ENCODE results near the gene DPP6.

DPP6 gene

GRCh38 chr7:154872811-154873499 is 820.8 kb downstream of the DPP6 start:
- H3K27ac ChIP-seq = no peak overlapping the region
- no peak overlapping the region for H3K4me3 ChIP-seq

GRCh38 chr7:154873500-154874121 is 821.4 kb downstream of the DPP6 start:
- Histone ChIP-seq H3K27ac (no peak overlapping the region), H3K4me3 (no peak overlapping the region)

GRCh38 chr7:154874409-154875113 is 822.4 kb downstream of the DPP6 start:
- Histone ChIP-seq H3K4me3 (no peak overlapping the region), H3K27ac (no peak overlapping the region)

- Histone ChIP-seq H3K4me3 (no peak overlapping the region), H3K27ac (no peak overlapping the region)
These were observed 823.1 kb downstream of the DPP6 start for GRCh38 chr7:154875297-154875696.

- no peak overlapping the region for H3K4me3 ChIP-seq
These were observed 824.3 kb downstream of the DPP6 start for GRCh38 chr7:154876516-154876915.

GRCh38 chr7:154877031-154877430 is 824.8 kb downstream of the DPP6 start:
- Histone ChIP-seq H3K4me3 (no peak overlapping the region), H3K27ac (no peak overlapping the region)

More at GRCh38 chr7:154876516-154876915, 824.3 kb downstream of the DPP6 start:
- no peak overlapping the region for H3K27ac ChIP-seq

GRCh38 chr7:154879629-154880028 is 827.4 kb downstream of the DPP6 start:
- Histone ChIP-seq H3K27ac (no peak overlapping the region), H3K4me3 (no peak overlapping the region)

- Histone ChIP-seq H3K27ac (no peak overlapping the region), H3K4me3 (no peak overlapping the region)
These were observed 828.3 kb downstream of the DPP6 start for GRCh38 chr7:154880513-154880912.

GRCh38 chr7:154881026-154881425 is 828.8 kb downstream of the DPP6 start:
- Histone ChIP-seq H3K27ac (no peak overlapping the region), H3K4me3 (no peak overlapping the region)

GRCh38 chr7:154881526-154881925 is 829.3 kb downstream of the DPP6 start:
- H3K27ac ChIP-seq = no peak overlapping the region
- no peak overlapping the region for H3K4me3 ChIP-seq

- H3K4me3 ChIP-seq = no peak overlapping the region
- no peak overlapping the region for H3K27ac ChIP-seq
These were observed 830.8 kb downstream of the DPP6 start for GRCh38 chr7:154882931-154883474.

- Histone ChIP-seq H3K27ac (no peak overlapping the region), H3K4me3 (no peak overlapping the region)
These were observed 832.2 kb downstream of the DPP6 start for GRCh38 chr7:154884348-154884920.

- no peak overlapping the region for H3K4me3 ChIP-seq
- H3K27ac ChIP-seq = no peak overlapping the region
These were observed 834.4 kb downstream of the DPP6 start for GRCh38 chr7:154886591-154886990.

GRCh38 chr7:154888690-154889089 is 836.5 kb downstream of the DPP6 start:
- Histone ChIP-seq H3K4me3 (no peak overlapping the region), H3K27ac (no peak overlapping the region)

- Histone ChIP-seq H3K4me3 (no peak overlapping the region), H3K27ac (no peak overlapping the region)
These were observed 840.3 kb downstream of the DPP6 start for GRCh38 chr7:154892459-154892858.

- no peak overlapping the region for H3K27ac ChIP-seq
- no peak overlapping the region for H3K4me3 ChIP-seq
These were observed 843.9 kb downstream of the DPP6 start for GRCh38 chr7:154896076-154896475.

- Histone ChIP-seq H3K4me3 (no peak overlapping the region), H3K27ac (no peak overlapping the region)
These were observed 847.0 kb downstream of the DPP6 start for GRCh38 chr7:154898973-154899855.

- no peak overlapping the region for H3K27ac ChIP-seq
- H3K4me3 ChIP-seq = no peak overlapping the region
These were observed 847.7 kb downstream of the DPP6 start for GRCh38 chr7:154899862-154900261.

- Histone ChIP-seq H3K4me3 (no peak overlapping the region), H3K27ac (no peak overlapping the region)
These were observed 850.4 kb downstream of the DPP6 start for GRCh38 chr7:154902600-154903082.
